Caco-2 (cell line): ENCODE data around the gene BTBD3. TPM values are rescaled to one million over a fixed set of nuclear protein-coding genes. Genes with fewer than 3 reads are reported as not detected.
A peak's percentile ranks its signal among the peaks of the same experiment; 100 is the strongest.

ENCODE experiments used
- BruUV-seq: library from RNA; stranded (reverse); fragments of 400-500 nt; replicated peaks from 2 replicates; lab custom pipeline; 2021; lab: Mats Ljungman, UMichigan
- CTCF ChIA-PET: fragments of 300-600 bp; sonication (Branson Sonifier 250); formaldehyde crosslinking; loops from one replicate; lab custom pipeline; 2022; ENCODE audit warnings: antibody characterized with exemption; lab: Charles Lee
- POLR2A ChIA-PET: fragments of 300-600 bp; sonication (Branson Sonifier 250); formaldehyde crosslinking; loops from one replicate; lab custom pipeline; 2022; ENCODE audit warnings: antibody characterized with exemption; lab: Charles Lee
- DNase-seq, 2 experiments: peaks; one replicate each; pipeline versions ENCODE4 v3.0.0 to v3.0.0-alpha.2; 2020 to 2022
- H3K27me3 ChIP-seq: replicated peaks from 2 replicates; pipeline ENCODE4 v1.6.0; 2011; ENCODE audit warnings: low read length; ENCODE audit not compliant: control insufficient read depth, insufficient read depth
- H3K36me3 ChIP-seq: 2 replicates; pipeline ENCODE4 v1.5.1; 2011; ENCODE audit warnings: low read length; ENCODE audit not compliant: control insufficient read depth, insufficient read depth
- H3K4me1 ChIP-seq: fragments of 250-450 bp; sonication (Bioruptor Pico); 2 replicates; pipeline ENCODE4 v1.5.1; 2020; ENCODE audit warnings: mild to moderate bottlenecking
- H3K4me3 ChIP-seq: 2 replicates; pipeline ENCODE4 v1.5.1; 2011; ENCODE audit warnings: low read depth, mild to moderate bottlenecking, control low read depth, low read length
- H3K9me3 ChIP-seq: fragments of 250-450 bp; sonication (Bioruptor Pico); 2 replicates; pipeline ENCODE4 v1.5.1; 2020; ENCODE audit warnings: mild to moderate bottlenecking, moderate library complexity
- H3K27ac Mint-ChIP-seq: one replicate; pipeline ENCODE4 v1.8.0; 2022; ENCODE audit warnings: mixed read lengths; ENCODE audit not compliant: unreplicated experiment
- H3K27me3 Mint-ChIP-seq: one replicate; pipeline ENCODE4 v1.8.0; 2022; ENCODE audit warnings: mixed read lengths; ENCODE audit not compliant: insufficient read depth, unreplicated experiment
- H3K36me3 Mint-ChIP-seq: one replicate; pipeline ENCODE4 v1.8.0; 2022; ENCODE audit warnings: mild to moderate bottlenecking, mixed read lengths; ENCODE audit not compliant: insufficient read depth, unreplicated experiment
- H3K4me1 Mint-ChIP-seq: one replicate; pipeline ENCODE4 v1.8.0; 2022; ENCODE audit warnings: low read depth, mixed read lengths; ENCODE audit not compliant: unreplicated experiment
- H3K4me3 Mint-ChIP-seq: one replicate; pipeline ENCODE4 v1.8.0; 2022; ENCODE audit warnings: mild to moderate bottlenecking, moderate library complexity, mixed read lengths; ENCODE audit not compliant: unreplicated experiment
- H3K9me3 Mint-ChIP-seq: one replicate; pipeline ENCODE4 v1.8.0; 2022; ENCODE audit warnings: mixed read lengths; ENCODE audit not compliant: unreplicated experiment
- intact Hi-C: fragments of 100-400 bp; cut with micrococcal nuclease; formaldehyde crosslinking; loops from one replicate; pipeline ENCODE4 v1.10.0; 2022; ENCODE audit not compliant: unreplicated experiment
- total RNA-seq: library from RNA; stranded (reverse); gene quantifications from 2 replicates; pipeline ENCODE4 v1.2.3, GENCODE V29; 2022
- TF ChIP-seq, protein P1 (sequence below), 2 experiments: fragments of 200-600 bp in 1 of 2; IDR thresholded peaks; 1 replicate in 1 of 2; 2 replicates in 1 of 2; pipeline versions ENCODE4 v1.5.1 to v1.8.0; 2011 to 2022; ENCODE audit warnings: antibody characterized with exemption in 1 of 2, control low read depth in 1 of 2, inconsistent platforms in 1 of 2, low read depth in 1 of 2, low read length in 1 of 2, mild to moderate bottlenecking in 1 of 2, moderate library complexity in 1 of 2; ENCODE audit not compliant: insufficient read depth in 1 of 2, severe bottlenecking in 1 of 2, unreplicated experiment in 1 of 2

The BTBD3 gene
- total RNA-seq, 1 experiment from 2014 or later = 44.1 TPM

DNA sequence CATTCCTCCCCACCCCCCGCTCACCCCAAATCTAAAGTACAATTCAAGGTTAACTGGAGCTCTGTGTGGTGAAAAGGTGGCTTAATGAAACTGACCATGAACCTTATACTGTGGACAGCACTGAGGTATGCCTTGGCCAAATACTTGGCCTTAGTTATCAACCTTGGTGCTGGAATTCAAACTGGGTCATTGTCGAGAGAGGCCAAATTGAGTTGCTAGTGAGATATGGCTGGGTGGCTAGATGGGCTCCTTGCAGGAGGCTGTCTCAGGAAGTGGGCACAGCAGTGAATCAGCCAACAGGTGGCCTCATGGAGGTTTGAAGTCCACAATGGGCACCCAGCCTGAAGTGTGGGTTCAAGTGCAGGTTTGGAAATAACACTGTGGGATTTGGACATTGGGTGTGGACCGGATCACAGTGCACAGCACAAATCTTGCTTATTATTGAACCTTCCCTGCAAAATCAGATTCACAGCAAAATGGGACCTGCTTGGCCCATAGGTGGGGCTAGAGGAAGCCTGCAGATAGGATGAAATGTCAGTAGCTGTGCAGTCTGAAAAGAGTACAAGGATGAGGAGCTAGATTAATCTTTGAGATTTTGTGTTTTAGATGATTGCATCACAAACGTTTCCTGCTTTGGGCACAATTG is 5.6 kb upstream of the BTBD3 start:
- peak in 1 of 2 experiments; percentile 46 for DNase-seq
- Mint-ChIP-seq H3K36me3 (peaks cover 7% of the 10 kb centered on the region), H3K9me3 (no peaks in the 10 kb centered on the region), H3K4me1 (peaks cover 6% of the 10 kb centered on the region), H3K27me3 (no peaks in the 10 kb centered on the region), H3K27ac (no peak overlapping the region), H3K4me3 (no peak overlapping the region)
- POLR2A ChIA-PET = no interaction called here
- Histone ChIP-seq H3K9me3 (no peaks in the 10 kb centered on the region), H3K4me3 (no peak overlapping the region), H3K36me3 (no peaks in the 10 kb centered on the region), H3K4me1 (0 out of 2 replicates have a peak, but pooled peaks cover 2% of the 10 kb centered on the region), H3K27me3 (no peaks in the 10 kb centered on the region)
- CTCF ChIA-PET = interaction anchor here (0.6 to 1.1 kb wide), 3 partner anchors 11 to 216 kb away, joined by 3 to 4 read pairs (median 4); no protein-coding TSS in a partner anchor
- BruUV-seq = no TSS peak
- TF ChIP-seq, protein P1, sequence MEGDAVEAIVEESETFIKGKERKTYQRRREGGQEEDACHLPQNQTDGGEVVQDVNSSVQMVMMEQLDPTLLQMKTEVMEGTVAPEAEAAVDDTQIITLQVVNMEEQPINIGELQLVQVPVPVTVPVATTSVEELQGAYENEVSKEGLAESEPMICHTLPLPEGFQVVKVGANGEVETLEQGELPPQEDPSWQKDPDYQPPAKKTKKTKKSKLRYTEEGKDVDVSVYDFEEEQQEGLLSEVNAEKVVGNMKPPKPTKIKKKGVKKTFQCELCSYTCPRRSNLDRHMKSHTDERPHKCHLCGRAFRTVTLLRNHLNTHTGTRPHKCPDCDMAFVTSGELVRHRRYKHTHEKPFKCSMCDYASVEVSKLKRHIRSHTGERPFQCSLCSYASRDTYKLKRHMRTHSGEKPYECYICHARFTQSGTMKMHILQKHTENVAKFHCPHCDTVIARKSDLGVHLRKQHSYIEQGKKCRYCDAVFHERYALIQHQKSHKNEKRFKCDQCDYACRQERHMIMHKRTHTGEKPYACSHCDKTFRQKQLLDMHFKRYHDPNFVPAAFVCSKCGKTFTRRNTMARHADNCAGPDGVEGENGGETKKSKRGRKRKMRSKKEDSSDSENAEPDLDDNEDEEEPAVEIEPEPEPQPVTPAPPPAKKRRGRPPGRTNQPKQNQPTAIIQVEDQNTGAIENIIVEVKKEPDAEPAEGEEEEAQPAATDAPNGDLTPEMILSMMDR (IDR thresholded peaks at IDR 0.05; ENCODE audit: insufficient read depth in 1 of 2, low read depth in 1 of 2, low read length in 1 of 2, severe bottlenecking in 1 of 2, unreplicated experiment in 1 of 2) = peak; percentile 41 to 65
- intact Hi-C loops = loop anchor here (5.0 kb wide), 2 partner anchors 55 to 235 kb away; no protein-coding TSS in a partner anchor

DNA sequence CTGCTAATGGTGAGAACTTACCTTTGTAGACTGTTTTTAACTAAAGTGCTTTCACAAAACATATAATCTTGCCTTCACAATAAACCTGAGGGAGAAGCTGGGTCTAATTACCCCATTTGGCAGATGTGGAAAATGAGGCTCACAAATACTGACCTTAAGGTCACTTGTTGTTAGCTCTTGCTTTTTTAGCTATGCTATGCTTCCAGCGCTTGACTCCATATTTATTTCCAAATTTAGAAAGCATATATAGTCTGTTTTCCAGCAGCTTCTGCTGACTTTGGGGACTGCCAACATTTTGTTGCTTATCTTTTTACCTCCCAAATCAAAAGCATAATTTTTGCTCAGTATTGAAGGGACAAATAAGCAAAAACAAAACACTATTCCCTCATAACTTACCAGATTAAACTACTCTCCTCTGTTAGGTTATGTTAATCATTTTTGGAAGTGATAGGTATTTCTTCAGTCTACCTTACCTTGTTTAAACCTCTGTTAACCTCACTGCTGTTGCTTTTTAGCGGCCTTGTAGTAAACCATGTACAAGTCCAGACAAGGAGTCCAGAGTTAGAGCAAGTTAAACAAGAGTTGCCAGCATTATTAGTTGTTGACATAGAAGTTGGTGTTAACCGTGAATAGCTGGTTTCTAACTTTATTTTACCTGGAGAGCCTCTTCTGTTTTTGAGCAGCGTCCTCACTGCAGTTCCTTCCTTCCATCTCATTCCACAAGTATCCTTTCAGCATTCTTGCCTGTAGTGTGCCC is 4.9 kb upstream of the BTBD3 start:
- ChIA-PET POLR2A (no interaction called here), CTCF (interaction anchor here (0.6 to 1.1 kb wide), 3 partner anchors 11 to 217 kb away, joined by 3 to 4 read pairs (median 4); no protein-coding TSS in a partner anchor)
- H3K4me3 ChIP-seq = no peak overlapping the region
- no peak overlapping the region for H3K4me3 Mint-ChIP-seq
- peaks cover 6% of the 10 kb centered on the region for H3K4me1 Mint-ChIP-seq
- no peaks in the 10 kb centered on the region for H3K27me3 ChIP-seq
- no TSS peak for BruUV-seq
- TF ChIP-seq, protein P1 (IDR thresholded peaks at IDR 0.05; ENCODE audit: insufficient read depth in 1 of 2, low read depth in 1 of 2, low read length in 1 of 2, severe bottlenecking in 1 of 2, unreplicated experiment in 1 of 2) = no peak
- H3K4me1 ChIP-seq = no peaks in the 10 kb centered on the region
- no peaks in the 10 kb centered on the region for H3K9me3 Mint-ChIP-seq
- no peak overlapping the region for H3K27ac Mint-ChIP-seq
- H3K36me3 ChIP-seq = no peaks in the 10 kb centered on the region
- no peaks in the 10 kb centered on the region for H3K27me3 Mint-ChIP-seq
- no peaks in the 10 kb centered on the region for H3K9me3 ChIP-seq
- H3K36me3 Mint-ChIP-seq = peaks cover under 1% of the 10 kb centered on the region
- DNase-seq = no peak
- intact Hi-C loops = loop anchor here (5.0 kb wide), 2 partner anchors 54 to 236 kb away; no protein-coding TSS in a partner anchor

DNA sequence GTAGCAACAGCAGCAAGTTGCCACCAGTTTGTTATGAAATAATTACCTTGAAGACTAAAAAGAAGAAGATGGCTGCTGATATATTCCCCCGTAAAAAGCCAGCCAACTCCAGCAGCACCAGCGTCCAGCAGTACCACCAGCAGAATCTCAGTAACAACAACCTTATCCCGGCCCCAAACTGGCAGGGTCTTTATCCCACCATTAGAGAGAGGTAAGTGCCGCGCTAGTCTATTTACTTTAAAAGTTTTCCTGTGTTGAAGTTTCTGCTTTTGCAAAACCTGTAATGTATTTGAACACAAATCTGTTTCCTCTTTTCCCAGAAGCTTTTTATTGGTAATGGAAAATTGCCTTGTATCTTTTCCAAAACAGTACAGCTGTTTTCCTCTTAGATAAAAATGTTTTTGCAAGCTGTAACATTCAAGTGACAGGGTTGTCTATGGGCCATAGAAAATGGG is 725 bp downstream of the BTBD3 start:
- no peaks in the 10 kb centered on the region for H3K9me3 Mint-ChIP-seq
- H3K36me3 ChIP-seq = peaks cover 4% of the 10 kb centered on the region
- no peaks in the 10 kb centered on the region for H3K36me3 Mint-ChIP-seq
- H3K4me3 ChIP-seq = no peak overlapping the region
- H3K27ac Mint-ChIP-seq = no peak overlapping the region
- H3K27me3 Mint-ChIP-seq = no peaks in the 10 kb centered on the region
- no TSS peak for BruUV-seq
- POLR2A ChIA-PET = no interaction called here
- CTCF ChIA-PET = no interaction called here
- no peaks in the 10 kb centered on the region for H3K9me3 ChIP-seq
- H3K27me3 ChIP-seq = no peaks in the 10 kb centered on the region
- peaks cover 1% of the 10 kb centered on the region for H3K4me1 Mint-ChIP-seq
- no peak overlapping the region for H3K4me3 Mint-ChIP-seq
- no peaks in the 10 kb centered on the region for H3K4me1 ChIP-seq
- TF ChIP-seq, protein P1 (IDR thresholded peaks at IDR 0.05; ENCODE audit: insufficient read depth in 1 of 2, low read depth in 1 of 2, low read length in 1 of 2, severe bottlenecking in 1 of 2, unreplicated experiment in 1 of 2) = no peak
- intact Hi-C loops = no loop called here
- DNase-seq = no peak
